HEK293 (cell line): ENCODE results near the gene E2F1.

Experiments used
- CTCF ChIA-PET: fragments of 350-600 bp; formaldehyde crosslinking; extraction: SDS; loops from one replicate; lab custom pipeline; 2021; ENCODE audit warnings: antibody characterized with exemption; lab: Yijun Ruan, JAX
- POLR2A ChIA-PET: fragments of 300-600 bp; formaldehyde crosslinking; extraction: SDS; loops from one replicate; lab custom pipeline; 2020; ENCODE audit warnings: antibody characterized with exemption, inconsistent platforms; lab: Yijun Ruan, JAX
- H3K27ac ChIP-seq: fragments of 200-500 bp; sonication (Bioruptor generic); 2 replicates; pipeline ENCODE4 v1.5.1; 2014; ENCODE audit warnings: low read depth, low read length, control low read depth, inconsistent platforms; ENCODE audit errors: extremely low read depth
- H3K36me3 ChIP-seq, 2 experiments: fragments of 200-500 bp in 1 of 2; sonication (Bioruptor generic) in 1 of 2; 1 replicate in 1 of 2; 2 replicates in 1 of 2; pipeline ENCODE4 v1.5.1; 2014 to 2017; ENCODE audit warnings: inconsistent platforms in 2 of 2, low read length in 2 of 2; ENCODE audit not compliant: control insufficient read depth in 2 of 2, insufficient read depth in 1 of 2
- H3K4me1 ChIP-seq: fragments of 200-500 bp; sonication (Bioruptor generic); 2 replicates; pipeline ENCODE4 v1.5.1; 2014; ENCODE audit warnings: mild to moderate bottlenecking, low read length, inconsistent platforms; ENCODE audit not compliant: control insufficient read depth, insufficient read depth
- H3K4me3 ChIP-seq: 2 replicates; pipeline ENCODE4 v1.5.1; 2011; ENCODE audit warnings: low read depth, mild to moderate bottlenecking, control low read depth, low read length, moderate library complexity
- H3K9me3 ChIP-seq: fragments of 200-500 bp; sonication (Bioruptor generic); 2 replicates; pipeline ENCODE4 v1.5.1; 2014; ENCODE audit warnings: low read depth, low read length, inconsistent platforms; ENCODE audit not compliant: control insufficient read depth, insufficient read depth
- HOXA7 ChIP-seq: sonication (generic); formaldehyde crosslinking; IDR thresholded peaks from 2 replicates; pipeline ENCODE4 v1.8.1; 2022; ENCODE audit warnings: missing genetic modification reagents, borderline replicate concordance
- KLF1 ChIP-seq: fragments of 450-650 bp; formaldehyde crosslinking; IDR thresholded peaks from 2 replicates; pipeline ENCODE4 v1.5.1; 2016; ENCODE audit warnings: missing biosample characterization, missing genetic modification characterization
- KLF16 ChIP-seq: fragments of 450-650 bp; formaldehyde crosslinking; IDR thresholded peaks from 2 replicates; pipeline ENCODE4 v1.5.1; 2017; ENCODE audit warnings: missing biosample characterization, missing genetic modification characterization
- KLF7 ChIP-seq: fragments of 450-650 bp; formaldehyde crosslinking; IDR thresholded peaks from 2 replicates; pipeline ENCODE4 v1.5.1; 2016; ENCODE audit warnings: missing biosample characterization, missing genetic modification characterization, borderline replicate concordance
- KLF8 ChIP-seq: fragments of 450-650 bp; formaldehyde crosslinking; IDR thresholded peaks from 2 replicates; pipeline ENCODE4 v1.5.1; 2016; ENCODE audit warnings: missing biosample characterization, missing genetic modification characterization
- PRDM1 ChIP-seq: fragments of 450-650 bp; formaldehyde crosslinking; IDR thresholded peaks from 2 replicates; pipeline ENCODE4; 2016; ENCODE audit warnings: missing biosample characterization, missing genetic modification characterization
- SCRT2 ChIP-seq: fragments of 450-650 bp; formaldehyde crosslinking; IDR thresholded peaks from 2 replicates; pipeline ENCODE4 v1.5.1; 2016; ENCODE audit warnings: missing biosample characterization, missing genetic modification characterization
- SP2 ChIP-seq: fragments of 450-650 bp; formaldehyde crosslinking; IDR thresholded peaks from 2 replicates; pipeline ENCODE4 v1.5.1; 2016; ENCODE audit warnings: missing biosample characterization, missing genetic modification characterization
- ZEB2 ChIP-seq: fragments of 450-650 bp; formaldehyde crosslinking; IDR thresholded peaks from 2 replicates; pipeline ENCODE4 v1.5.1; 2016; ENCODE audit warnings: missing biosample characterization, missing genetic modification characterization
- ZNF140 ChIP-seq: fragments of 450-650 bp; formaldehyde crosslinking; IDR thresholded peaks from 2 replicates; pipeline ENCODE4 v1.5.1; 2016; ENCODE audit warnings: missing biosample characterization, missing genetic modification characterization
- ZNF157 ChIP-seq: fragments of 450-650 bp; formaldehyde crosslinking; IDR thresholded peaks from 2 replicates; pipeline ENCODE4 v1.5.1; 2016; ENCODE audit warnings: missing biosample characterization, missing genetic modification characterization
- ZNF16 ChIP-seq: fragments of 450-650 bp; formaldehyde crosslinking; IDR thresholded peaks from 2 replicates; pipeline ENCODE4 v1.5.1; 2016; ENCODE audit warnings: low read depth, missing biosample characterization, missing genetic modification characterization
- ZNF169 ChIP-seq: fragments of 450-650 bp; formaldehyde crosslinking; IDR thresholded peaks from 2 replicates; pipeline ENCODE4 v1.5.1; 2016; ENCODE audit warnings: missing biosample characterization, missing genetic modification characterization
- ZNF174 ChIP-seq: fragments of 450-650 bp; formaldehyde crosslinking; IDR thresholded peaks from 2 replicates; pipeline ENCODE4 v1.5.0; 2017; ENCODE audit warnings: missing biosample characterization, mild to moderate bottlenecking, missing genetic modification characterization
- ZNF23 ChIP-seq: fragments of 450-650 bp; formaldehyde crosslinking; IDR thresholded peaks from 2 replicates; pipeline ENCODE4 v1.5.1; 2016; ENCODE audit warnings: missing biosample characterization, missing genetic modification characterization, borderline replicate concordance
- ZNF335 ChIP-seq: fragments of 450-650 bp; formaldehyde crosslinking; conservative IDR thresholded peaks from 2 replicates; pipeline ENCODE4 v1.5.1; 2016; ENCODE audit warnings: missing biosample characterization, missing genetic modification characterization
- ZNF423 ChIP-seq: fragments of 450-650 bp; formaldehyde crosslinking; IDR thresholded peaks from 2 replicates; pipeline ENCODE4 v1.5.1; 2016; ENCODE audit warnings: missing biosample characterization, missing genetic modification characterization
- ZNF501 ChIP-seq: fragments of 450-650 bp; formaldehyde crosslinking; IDR thresholded peaks from 2 replicates; pipeline ENCODE4 v1.5.1; 2016; ENCODE audit warnings: missing biosample characterization, missing genetic modification characterization
- ZNF585B ChIP-seq: fragments of 450-650 bp; formaldehyde crosslinking; IDR thresholded peaks from 2 replicates; pipeline ENCODE4 v1.5.1; 2016; ENCODE audit warnings: missing biosample characterization, missing genetic modification characterization
- ZNF600 ChIP-seq: fragments of 450-650 bp; formaldehyde crosslinking; IDR thresholded peaks from 2 replicates; pipeline ENCODE4 v1.5.1; 2016; ENCODE audit warnings: missing biosample characterization, missing genetic modification characterization
- ZNF626 ChIP-seq: fragments of 450-650 bp; sonication (Bioruptor Pico); formaldehyde crosslinking; IDR thresholded peaks from 2 replicates; pipeline ENCODE4 v1.5.1; 2018; ENCODE audit warnings: missing biosample characterization, missing genetic modification characterization, inconsistent platforms
- ZNF707 ChIP-seq: fragments of 450-650 bp; formaldehyde crosslinking; IDR thresholded peaks from 2 replicates; pipeline ENCODE4 v1.5.1; 2016; ENCODE audit warnings: missing biosample characterization, missing genetic modification characterization
- ZNF792 ChIP-seq: fragments of 450-650 bp; formaldehyde crosslinking; IDR thresholded peaks from 2 replicates; pipeline ENCODE4 v1.5.1; 2016; ENCODE audit warnings: missing biosample characterization, missing genetic modification characterization
- ZSCAN16 ChIP-seq: fragments of 450-650 bp; formaldehyde crosslinking; IDR thresholded peaks from 2 replicates; pipeline ENCODE4 v1.5.1; 2016; ENCODE audit warnings: missing biosample characterization, missing genetic modification characterization
- ZSCAN23 ChIP-seq: fragments of 450-650 bp; formaldehyde crosslinking; IDR thresholded peaks from 2 replicates; pipeline ENCODE4 v1.5.1; 2016; ENCODE audit warnings: missing biosample characterization, missing genetic modification characterization
- TF ChIP-seq, protein P1 (sequence below): fragments of 450-650 bp; formaldehyde crosslinking; IDR thresholded peaks from 2 replicates; pipeline ENCODE4 v1.5.1; 2016; ENCODE audit warnings: missing biosample characterization, missing genetic modification characterization
- TF ChIP-seq, protein P2 (sequence below): fragments of 450-650 bp; formaldehyde crosslinking; IDR thresholded peaks from 2 replicates; pipeline ENCODE4 v1.5.1; 2016; ENCODE audit warnings: missing biosample characterization, missing genetic modification characterization

Gene E2F1

DNA sequence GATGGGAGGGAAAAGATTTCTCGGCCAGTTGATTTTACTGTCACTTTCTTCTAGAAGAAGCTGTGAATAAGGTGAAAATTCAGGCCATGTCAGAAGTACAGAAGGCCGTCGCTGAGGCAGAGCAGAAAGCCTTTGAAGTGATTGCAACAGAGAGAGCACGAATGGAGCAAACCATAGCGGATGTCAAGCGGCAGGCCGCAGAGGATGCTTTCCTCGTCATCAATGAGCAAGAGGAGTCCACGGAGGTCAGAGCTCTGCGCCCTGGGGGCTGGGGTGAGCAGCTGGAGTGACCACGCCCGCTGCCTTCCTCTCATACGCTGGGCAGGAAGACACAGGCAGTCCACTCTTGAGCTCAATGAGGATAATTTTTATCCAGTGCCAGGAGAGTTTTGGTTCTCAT lies 45.9 kb downstream of the E2F1 start:
- no peak overlapping the region for H3K27ac ChIP-seq
- no peak overlapping the region for H3K4me3 ChIP-seq
- ChIA-PET CTCF (interaction anchor here (0.6 kb wide), 2 partner anchors 144 to 333 kb away, joined by 3 to 4 read pairs; no protein-coding TSS in a partner anchor), POLR2A (no interaction called here)
- H3K9me3 ChIP-seq, result no peaks in the 10 kb centered on the region
- H3K36me3 ChIP-seq, result peaks cover 5 to 59% of the 10 kb centered on the region in 2 experiments; a peak in 2 of 3 replicates
- H3K4me1 ChIP-seq, result no peaks in the 10 kb centered on the region
- no peak for TF ChIP-seq ZNF585B (tag by site-specific recombination)
- no peak for TF ChIP-seq ZNF16 (tag by site-specific recombination)
- no peak for TF ChIP-seq ZNF600
- TF ChIP-seq ZEB2 (tag by site-specific recombination), result no peak
- no peak for TF ChIP-seq ZSCAN23 (tag by site-specific recombination)
- no peak for TF ChIP-seq ZSCAN16
- TF ChIP-seq HOXA7, result no peak
- TF ChIP-seq, protein P1, sequence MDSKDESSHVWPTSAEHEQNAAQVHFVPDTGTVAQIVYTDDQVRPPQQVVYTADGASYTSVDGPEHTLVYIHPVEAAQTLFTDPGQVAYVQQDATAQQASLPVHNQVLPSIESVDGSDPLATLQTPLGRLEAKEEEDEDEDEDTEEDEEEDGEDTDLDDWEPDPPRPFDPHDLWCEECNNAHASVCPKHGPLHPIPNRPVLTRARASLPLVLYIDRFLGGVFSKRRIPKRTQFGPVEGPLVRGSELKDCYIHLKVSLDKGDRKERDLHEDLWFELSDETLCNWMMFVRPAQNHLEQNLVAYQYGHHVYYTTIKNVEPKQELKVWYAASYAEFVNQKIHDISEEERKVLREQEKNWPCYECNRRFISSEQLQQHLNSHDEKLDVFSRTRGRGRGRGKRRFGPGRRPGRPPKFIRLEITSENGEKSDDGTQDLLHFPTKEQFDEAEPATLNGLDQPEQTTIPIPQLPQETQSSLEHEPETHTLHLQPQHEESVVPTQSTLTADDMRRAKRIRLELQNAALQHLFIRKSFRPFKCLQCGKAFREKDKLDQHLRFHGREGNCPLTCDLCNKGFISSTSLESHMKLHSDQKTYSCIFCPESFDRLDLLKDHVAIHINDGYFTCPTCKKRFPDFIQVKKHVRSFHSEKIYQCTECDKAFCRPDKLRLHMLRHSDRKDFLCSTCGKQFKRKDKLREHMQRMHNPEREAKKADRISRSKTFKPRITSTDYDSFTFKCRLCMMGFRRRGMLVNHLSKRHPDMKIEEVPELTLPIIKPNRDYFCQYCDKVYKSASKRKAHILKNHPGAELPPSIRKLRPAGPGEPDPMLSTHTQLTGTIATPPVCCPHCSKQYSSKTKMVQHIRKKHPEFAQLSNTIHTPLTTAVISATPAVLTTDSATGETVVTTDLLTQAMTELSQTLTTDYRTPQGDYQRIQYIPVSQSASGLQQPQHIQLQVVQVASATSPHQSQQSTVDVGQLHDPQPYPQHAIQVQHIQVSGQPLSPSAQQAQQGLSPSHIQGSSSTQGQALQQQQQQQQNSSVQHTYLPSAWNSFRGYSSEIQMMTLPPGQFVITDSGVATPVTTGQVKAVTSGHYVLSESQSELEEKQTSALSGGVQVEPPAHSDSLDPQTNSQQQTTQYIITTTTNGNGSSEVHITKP (tag by site-specific recombination), result no peak
- TF ChIP-seq KLF8 (tag by site-specific recombination), result no peak

GRCh38 chr20:33636776-33637175 lies 49.4 kb downstream of the E2F1 start:
- no peak for TF ChIP-seq ZNF626
- no peak for TF ChIP-seq ZNF23 (tag by site-specific recombination)
- TF ChIP-seq KLF1 (tag by site-specific recombination), result no peak
- TF ChIP-seq PRDM1 (tag by site-specific recombination), result 0 out of 2 replicates have a peak, but pooled peaks have one; percentile 18
- TF ChIP-seq, protein P2, sequence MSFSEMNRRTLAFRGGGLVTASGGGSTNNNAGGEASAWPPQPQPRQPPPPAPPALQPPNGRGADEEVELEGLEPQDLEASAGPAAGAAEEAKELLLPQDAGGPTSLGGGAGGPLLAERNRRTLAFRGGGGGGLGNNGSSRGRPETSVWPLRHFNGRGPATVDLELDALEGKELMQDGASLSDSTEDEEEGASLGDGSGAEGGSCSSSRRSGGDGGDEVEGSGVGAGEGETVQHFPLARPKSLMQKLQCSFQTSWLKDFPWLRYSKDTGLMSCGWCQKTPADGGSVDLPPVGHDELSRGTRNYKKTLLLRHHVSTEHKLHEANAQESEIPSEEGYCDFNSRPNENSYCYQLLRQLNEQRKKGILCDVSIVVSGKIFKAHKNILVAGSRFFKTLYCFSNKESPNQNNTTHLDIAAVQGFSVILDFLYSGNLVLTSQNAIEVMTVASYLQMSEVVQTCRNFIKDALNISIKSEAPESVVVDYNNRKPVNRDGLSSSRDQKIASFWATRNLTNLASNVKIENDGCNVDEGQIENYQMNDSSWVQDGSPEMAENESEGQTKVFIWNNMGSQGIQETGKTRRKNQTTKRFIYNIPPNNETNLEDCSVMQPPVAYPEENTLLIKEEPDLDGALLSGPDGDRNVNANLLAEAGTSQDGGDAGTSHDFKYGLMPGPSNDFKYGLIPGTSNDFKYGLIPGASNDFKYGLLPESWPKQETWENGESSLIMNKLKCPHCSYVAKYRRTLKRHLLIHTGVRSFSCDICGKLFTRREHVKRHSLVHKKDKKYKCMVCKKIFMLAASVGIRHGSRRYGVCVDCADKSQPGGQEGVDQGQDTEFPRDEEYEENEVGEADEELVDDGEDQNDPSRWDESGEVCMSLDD, result no peak
- no peak for TF ChIP-seq ZNF335 (tag by site-specific recombination)
- no peak for TF ChIP-seq ZNF140
- TF ChIP-seq SP2, result no peak
- TF ChIP-seq ZNF501 (tag by site-specific recombination), result no peak
- no peak for TF ChIP-seq ZNF792
- no peak for TF ChIP-seq ZNF707 (tag by site-specific recombination)
- no peak for TF ChIP-seq ZNF157 (tag by site-specific recombination)
- peak; percentile 84 for TF ChIP-seq SCRT2
- no peak for TF ChIP-seq KLF16
- no peak for TF ChIP-seq ZNF174 (tag by site-specific recombination)
- no peak for TF ChIP-seq KLF7
- TF ChIP-seq ZNF169, result no peak
- no peak for TF ChIP-seq ZNF423 (tag by site-specific recombination)
- H3K4me1 ChIP-seq, result no peaks in the 10 kb centered on the region
- ChIA-PET CTCF (no interaction called here), POLR2A (no interaction called here)
- H3K9me3 ChIP-seq, result no peaks in the 10 kb centered on the region
- no peak overlapping the region for H3K27ac ChIP-seq
- H3K36me3 ChIP-seq, result peaks cover 7 to 50% of the 10 kb centered on the region in 2 experiments; a peak in 2 of 3 replicates
- H3K4me3 ChIP-seq, result no peak overlapping the region
